Measurements from ENCODE around the gene ADAM11. TPM values are rescaled to one million over a fixed set of nuclear protein-coding genes. Genes with fewer than 3 reads are reported as not detected.
"Not testable (repeated sequence)": the region's sequence is repeated elsewhere in the genome, so short reads cannot be mapped to it uniquely, and the experiment has no call there.

The ADAM11 gene
- total RNA-seq (1 to 10 TPM; 1.8 to 3.3 (median 3.2) TPM), polyA plus RNA-seq (under 1 TPM in 2 of 3 donors, not detected in 1; under 0.01 to 0.61 TPM)

- DNase-seq = no peak
- Histone ChIP-seq H3K27me3 (peaks cover 14 to 52% (median 34%) of the 10 kb centered on the region in 3 donors), H3K9me3 (no peaks in the 10 kb centered on the region), H3K4me3 (peak within 1 kb of the TSS; percentile 26 to 53 (median 44)), H3K4me1 (peaks cover 0 to 16% (median 14%) of the 10 kb centered on the region in 4 donors), H3K27ac (no peak within 1 kb of the TSS), H3K36me3 (no peaks in the 10 kb centered on the region)
- TF ChIP-seq EP300 (IDR thresholded peaks at IDR 0.05) = no peak
- WGBS, 2 donors = 5% methylated on average over 74 of the region's 74 CpGs
- intact Hi-C loops (cut with DNase I) = no loop called here
Observed at GRCh38 chr17:44758414-44759085, at the start of gene ADAM11. Gene ADAM11 (plus strand): TSS chr17:44758988. CDS start chr17:44759200, 212 bp downstream.

GRCh38 chr17:44719444-44719843 lies 39.3 kb upstream of the ADAM11 start:
- no peak for TF ChIP-seq POLR2A (IDR thresholded peaks at IDR 0.05)
- TF ChIP-seq POLR2AphosphoS5 (IDR thresholded peaks at IDR 0.05) = no peak
- TF ChIP-seq EP300 (IDR thresholded peaks at IDR 0.05) = no peak
- DNase-seq = no peak
- Histone ChIP-seq H3K4me1 (no peaks in the 10 kb centered on the region), H3K27me3 (no peaks in the 10 kb centered on the region), H3K27ac (no peak overlapping the region), H3K9me3 (no peaks in the 10 kb centered on the region), H3K4me3 (no peak overlapping the region), H3K36me3 (peaks cover 0 to 16% (median 0%) of the 10 kb centered on the region in 4 donors)
- intact Hi-C loops (cut with DNase I) = no loop called here
- WGBS, 2 donors = 99% methylated on average over 1 of the region's 1 CpG

- TF ChIP-seq CTCF (IDR thresholded peaks at IDR 0.05) (no peak), POLR2AphosphoS5 (IDR thresholded peaks at IDR 0.05) (no peak), EP300 (IDR thresholded peaks at IDR 0.05) (no peak), POLR2A (IDR thresholded peaks at IDR 0.05) (no peak)
- Histone ChIP-seq H3K4me3 (no peak overlapping the region), H3K9me3 (no peaks in the 10 kb centered on the region), H3K27ac (no peak overlapping the region), H3K36me3 (peaks cover 0 to 16% (median 0%) of the 10 kb centered on the region in 4 donors), H3K27me3 (no peaks in the 10 kb centered on the region), H3K4me1 (no peaks in the 10 kb centered on the region)
- intact Hi-C loops (cut with DNase I) = no loop called here
- 92 to 93% methylated on average over 5 of the region's 5 CpGs for WGBS, 2 donors
- peak; percentile 6 for DNase-seq
Observed at GRCh38 chr17:44722254-44722653, 36.5 kb upstream of the ADAM11 start.

DNA sequence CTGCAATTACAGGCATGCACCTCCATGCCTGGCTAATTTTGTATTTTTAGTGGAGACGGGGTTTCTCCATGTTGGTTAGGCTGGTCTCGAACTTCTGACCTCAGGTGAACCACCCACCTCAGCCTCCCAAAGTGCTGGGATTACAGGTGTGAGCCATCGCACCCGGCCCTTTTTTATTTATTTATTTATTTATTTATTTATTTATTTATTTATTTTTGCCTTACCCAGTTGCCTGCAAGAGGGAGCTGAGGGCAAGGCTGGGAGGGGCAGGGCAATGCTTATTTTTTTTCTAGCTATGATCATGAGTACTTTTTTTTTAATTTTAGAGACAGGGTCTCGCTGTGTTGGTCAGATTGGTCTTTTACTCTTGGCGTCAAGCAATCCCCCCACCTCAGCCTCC lies 32.7 kb upstream of the ADAM11 start:
- H3K27me3 ChIP-seq; intact Hi-C loops (cut with DNase I); H3K27ac ChIP-seq; H3K4me1 ChIP-seq; H3K4me3 ChIP-seq; H3K9me3 ChIP-seq: not testable (repeated sequence)
- WGBS, 2 donors = 98% methylated on average over 6 of the region's 6 CpGs
- DNase-seq = peak; percentile 13
- H3K36me3 ChIP-seq = peaks cover 0 to 27% (median 0%) of the 10 kb centered on the region in 4 donors

DNA sequence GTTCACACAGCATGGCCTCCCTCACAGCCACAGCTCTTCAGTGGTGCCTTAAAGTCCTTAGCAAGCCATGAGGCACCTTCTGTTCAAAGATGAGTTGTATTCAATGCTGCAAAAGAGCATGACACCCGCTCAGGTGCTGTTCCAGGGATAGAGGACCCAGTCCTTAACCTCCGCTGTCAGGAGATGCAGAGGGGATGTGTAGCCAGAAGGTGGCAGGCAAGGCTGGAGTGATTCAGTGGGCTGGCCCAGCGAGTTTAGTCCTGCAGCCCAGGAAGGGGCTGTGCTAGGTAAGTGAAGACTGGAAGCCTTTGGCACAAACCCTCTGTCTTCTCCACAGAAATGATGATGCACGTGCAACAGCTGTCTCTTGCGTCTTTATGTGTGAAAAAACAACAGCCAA lies 25.0 kb upstream of the ADAM11 start:
- no peak for TF ChIP-seq POLR2AphosphoS5 (IDR thresholded peaks at IDR 0.05)
- no peak for TF ChIP-seq CTCF (IDR thresholded peaks at IDR 0.05)
- TF ChIP-seq EP300 (IDR thresholded peaks at IDR 0.05) = no peak
- TF ChIP-seq POLR2A (IDR thresholded peaks at IDR 0.05) = no peak
- Histone ChIP-seq H3K27me3 (no peaks in the 10 kb centered on the region), H3K4me3 (no peak overlapping the region), H3K9me3 (no peaks in the 10 kb centered on the region), H3K4me1 (no peaks in the 10 kb centered on the region), H3K36me3 (peaks cover 0 to 18% (median 0%) of the 10 kb centered on the region in 4 donors), H3K27ac (no peak overlapping the region)
- DNase-seq = no peak
- intact Hi-C loops (cut with DNase I) = no loop called here
- 83 to 87% methylated on average over 5 of the region's 5 CpGs for WGBS, 2 donors

- H3K4me1 ChIP-seq = no peaks in the 10 kb centered on the region
- H3K9me3 ChIP-seq = no peaks in the 10 kb centered on the region
- peaks cover 0 to 19% (median 0%) of the 10 kb centered on the region in 4 donors for H3K36me3 ChIP-seq
- H3K27ac ChIP-seq = no peak overlapping the region
- intact Hi-C loops (cut with DNase I) = no loop called here
- DNase-seq = no peak
- no peak for TF ChIP-seq CTCF (IDR thresholded peaks at IDR 0.05)
- TF ChIP-seq POLR2A (IDR thresholded peaks at IDR 0.05) = no peak
- TF ChIP-seq EP300 (IDR thresholded peaks at IDR 0.05) = no peak
- no peak for TF ChIP-seq POLR2AphosphoS5 (IDR thresholded peaks at IDR 0.05)
- WGBS, 2 donors = 86 to 91% methylated on average over 2 of the region's 2 CpGs
- H3K27me3 ChIP-seq = no peaks in the 10 kb centered on the region
- no peak overlapping the region for H3K4me3 ChIP-seq
Observed at GRCh38 chr17:44734272-44734671, 24.5 kb upstream of the ADAM11 start.
